ENCODE measurements around the gene NGEF.

DNA sequence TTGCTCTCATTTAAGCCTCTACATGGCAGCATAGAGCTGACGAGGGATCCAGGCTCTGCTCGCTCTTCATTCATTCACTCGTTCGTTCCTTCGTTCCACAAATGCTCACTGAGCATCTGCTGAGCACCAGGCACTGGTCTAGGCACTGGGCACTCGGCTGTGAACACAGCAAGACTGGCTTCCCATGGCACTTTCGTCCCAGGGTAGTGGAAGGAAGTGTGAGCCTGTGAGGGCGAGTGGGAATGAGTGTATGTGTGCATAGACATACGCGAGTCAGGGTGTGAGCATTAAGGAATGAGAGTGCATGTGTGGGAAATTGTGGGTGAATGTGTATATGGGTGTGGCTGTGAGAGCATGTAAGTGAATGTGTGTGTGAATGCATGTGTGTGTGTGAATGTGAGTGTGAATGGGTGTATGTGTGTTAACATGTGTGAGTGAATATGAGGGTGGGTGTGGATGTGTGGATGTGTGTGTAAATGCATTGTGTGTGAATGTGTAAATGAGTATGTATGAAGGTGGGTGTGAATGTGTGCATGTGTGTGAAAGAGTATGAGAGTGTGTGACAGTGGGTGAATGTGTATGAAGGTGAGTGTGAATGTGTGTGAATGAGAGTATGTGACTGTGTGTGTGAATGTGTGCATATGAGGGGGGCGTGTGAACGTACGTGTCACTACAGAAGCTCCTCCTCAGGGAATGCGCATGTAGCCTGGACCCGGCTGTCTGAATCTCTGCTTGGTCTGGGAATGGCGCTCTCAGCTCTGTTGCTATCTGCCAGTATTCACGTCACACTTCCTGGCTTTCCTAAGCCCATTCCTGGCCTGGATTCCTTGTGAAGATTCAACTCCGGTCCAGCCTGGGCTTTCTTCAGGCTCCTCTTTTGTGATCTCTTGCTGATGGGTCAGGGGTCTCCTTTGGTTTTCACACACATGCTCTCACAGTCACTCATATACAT is 114.2 kb downstream of the NGEF start:
- TF ChIP-seq CTCF (IDR thresholded peaks at IDR 0.05) (no peak), POLR2A (IDR thresholded peaks at IDR 0.05) (no peak)
